Heart left ventricle (tissue), 13 donors: ENCODE measurements around the gene SCN1B.

Experiments used
- CTCF ChIP-seq, 12 donors: fragments of 200-600 bp; sonication (generic) in 4 of 12; IDR thresholded peaks; one replicate each; pipeline versions ENCODE4 v1.5.0 to v1.8.0; 2018 to 2022; ENCODE audit warnings: antibody characterized with exemption in 12 of 12, mild to moderate bottlenecking in 5 of 12
- POLR2A ChIP-seq, 2 donors: fragments of 450-650 bp; IDR thresholded peaks; one replicate each; pipeline ENCODE4 v1.6.1; 2017; ENCODE audit warnings: antibody characterized with exemption in 2 of 2, mild to moderate bottlenecking in 2 of 2, moderate library complexity in 2 of 2
- donor health status: ischemic (EF 13 %, LVEDD 7.1; RV severe dilation, severe dysfunction).
- donor health status: DM: no; HTN: yes; CAD: no.
- donor health status: DM: no; HTN: no; CAD: no.
- donor health status: ischemic (EF 25% LVEDD 6.9; RV normal size, moderate dysfunction).
- donor health status: ischemic (EF 25% LVEDD 5.7; RV mildly dilated, moderate dysfunction).
- donor health status: ischemic (EF 35%, LVEDD 5.7; RV mildly dilated, moderate dysfunction).
- donor health status: nonischemic (EF 11% LVEDD 7.7; RV severe dilation, severe dysfunction).
- donor health status: DM: yes; HTN: yes; CAD: no.
- donor health status: PGD.
- donor health status: ischemic (EF 29% LVEDD 5.4; RV normal size, mild dysfunction).
- donor health status: nonischemic (EF 23%, LVEDD 6.1; RV moderate dilation, normal function).

GRCh38 chr19:35045667-35046300 lies 15.5 kb downstream of the SCN1B start:
- no peak for TF ChIP-seq POLR2A (IDR thresholded peaks at IDR 0.05)
- TF ChIP-seq CTCF (IDR thresholded peaks at IDR 0.05), result peak in 7 of 12 donors; percentile 14 to 32 (median 23)
